PC-3 (cell line): ENCODE measurements around the gene GPRC5C. TPM values are rescaled to one million over a fixed set of nuclear protein-coding genes. Genes with fewer than 3 reads are reported as not detected.
"Not testable (repeated sequence)": the region's sequence is repeated elsewhere in the genome, so short reads cannot be mapped to it uniquely, and the experiment has no call there.

Source experiments
- ATAC-seq: fragments of 200-7000 bp; cut with Tn5 transposase; 2 replicates; pipeline ENCODE4 v1.9.1; 2020; ENCODE audit warnings: mild to moderate bottlenecking, moderate library complexity
- BruUV-seq: library from RNA; stranded (reverse); fragments of 400-500 nt; replicated peaks from 2 replicates; lab custom pipeline; 2021; lab: Mats Ljungman, UMichigan
- CTCF ChIA-PET: fragments of 300-600 bp; sonication (Branson Sonifier 250); formaldehyde crosslinking; loops from one replicate; lab custom pipeline; 2022; ENCODE audit warnings: antibody characterized with exemption; lab: Charles Lee
- POLR2A ChIA-PET: fragments of 300-600 bp; sonication (Branson Sonifier 250); formaldehyde crosslinking; loops from one replicate; lab custom pipeline; 2022; ENCODE audit warnings: antibody characterized with exemption; ENCODE audit not compliant: unreplicated experiment; lab: Charles Lee
- DNase-seq: peaks from one replicate; pipeline ENCODE4 v3.0.0-alpha.2; 2015
- H2AFZ ChIP-seq: fragments of 300-600 bp; sonication (generic); 2 replicates; pipeline ENCODE4 v1.6.0; 2016; ENCODE audit warnings: antibody characterized with exemption, low read length
- H3F3A ChIP-seq: fragments of 300-600 bp; sonication (generic); one replicate; pipeline ENCODE4 v1.6.0; 2017; ENCODE audit warnings: antibody characterized with exemption, low read length, control low read depth, mild to moderate bottlenecking; ENCODE audit not compliant: unreplicated experiment
- H3K27ac ChIP-seq: fragments of 300-600 bp; sonication (generic); 2 replicates; pipeline ENCODE4 v1.5.1; 2016; ENCODE audit warnings: mild to moderate bottlenecking, low read length
- H3K27me3 ChIP-seq: fragments of 300-600 bp; sonication (generic); 2 replicates; pipeline ENCODE4 v1.6.1; 2016; ENCODE audit warnings: low read length, mixed read lengths
- H3K36me3 ChIP-seq: fragments of 300-600 bp; sonication (generic); 2 replicates; pipeline ENCODE4 v1.6.1; 2016; ENCODE audit warnings: low read depth, mixed run types, low read length, mixed read lengths
- H3K4me1 ChIP-seq: fragments of 300-600 bp; sonication (generic); 2 replicates; pipeline ENCODE4 v1.5.1; 2016; ENCODE audit warnings: low read length; ENCODE audit not compliant: insufficient read depth
- H3K4me2 ChIP-seq: fragments of 300-600 bp; sonication (generic); 2 replicates; pipeline ENCODE4 v1.6.0; 2016; ENCODE audit warnings: low read length
- H3K4me3 ChIP-seq: fragments of 300-600 bp; sonication (generic); 2 replicates; pipeline ENCODE4 v1.5.1; 2016; ENCODE audit warnings: mild to moderate bottlenecking, low read length, mixed read lengths
- H3K79me2 ChIP-seq: fragments of 300-600 bp; sonication (generic); 2 replicates; pipeline ENCODE4 v1.6.1; 2017; ENCODE audit warnings: low read length, mixed read lengths
- H3K9ac ChIP-seq: fragments of 300-600 bp; sonication (generic); 2 replicates; pipeline ENCODE4 v1.6.0; 2016; ENCODE audit warnings: mild to moderate bottlenecking, low read length
- H3K9me2 ChIP-seq: fragments of 300-600 bp; sonication (generic); replicated peaks from 2 replicates; pipeline ENCODE4 v1.6.1; 2016; ENCODE audit warnings: mixed run types, low read length, mixed read lengths
- H3K9me3 ChIP-seq: fragments of 300-600 bp; sonication (generic); 2 replicates; pipeline ENCODE4 v1.6.1; 2016; ENCODE audit warnings: low read length, mixed read lengths
- H4K20me1 ChIP-seq: fragments of 300-600 bp; sonication (generic); 2 replicates; pipeline ENCODE4 v1.6.1; 2016; ENCODE audit warnings: low read length, mixed read lengths
- EZH2 ChIP-seq: fragments of 300-600 bp; sonication (generic); IDR thresholded peaks from one replicate; pipeline ENCODE4 v1.6.1; 2017; ENCODE audit warnings: antibody characterized with exemption, mild to moderate bottlenecking, low read length; ENCODE audit not compliant: unreplicated experiment
- EZH2phosphoT487 ChIP-seq: fragments of 300-600 bp; sonication (generic); IDR thresholded peaks from 2 replicates; pipeline ENCODE4 v1.6.1; 2018; ENCODE audit warnings: mild to moderate bottlenecking, antibody characterized with exemption, low read length, borderline replicate concordance
- intact Hi-C: fragments of 100-400 bp; cut with micrococcal nuclease; formaldehyde crosslinking; loops from 2 replicates; pipeline ENCODE4 v1.9.0; 2023
- total RNA-seq: library from RNA; depleted of rRNA; stranded (reverse); fragments of >200 nt; gene quantifications from 2 replicates; pipeline ENCODE4 v1.2.3, GENCODE V29; 2014
- TF ChIP-seq, protein P1 (sequence below): fragments of 300-600 bp; sonication (generic); conservative IDR thresholded peaks from 2 replicates; pipeline ENCODE4 v1.5.1; 2017; ENCODE audit warnings: antibody characterized with exemption, low read depth, mild to moderate bottlenecking, low read length

The GPRC5C gene
- total RNA-seq, 1 experiment from 2014 or later = 209 TPM

DNA sequence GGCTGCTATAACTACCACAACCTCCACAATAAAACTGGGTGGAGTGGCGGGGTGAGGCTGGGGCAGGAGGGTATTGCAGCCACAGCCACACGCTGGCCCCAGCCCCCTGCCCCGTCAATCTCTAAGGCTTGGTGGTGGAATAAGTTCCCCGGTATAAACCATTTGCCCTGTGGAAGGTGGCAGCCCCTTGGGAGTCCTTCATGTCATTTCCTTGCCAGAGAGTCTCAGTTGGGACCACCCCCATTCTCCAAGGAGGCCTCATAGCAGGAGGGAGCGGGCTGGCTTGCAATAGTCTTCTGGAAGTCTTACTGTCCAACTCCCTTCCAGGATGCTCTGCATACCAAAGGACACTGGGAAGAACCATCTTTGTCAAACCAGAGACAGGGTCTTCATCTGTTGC is 54.0 kb downstream of the GPRC5C start:
- no peak overlapping the region for H3K9ac ChIP-seq
- TF ChIP-seq EZH2 (no peak), EZH2phosphoT487 (no peak)
- TF ChIP-seq, protein P1, sequence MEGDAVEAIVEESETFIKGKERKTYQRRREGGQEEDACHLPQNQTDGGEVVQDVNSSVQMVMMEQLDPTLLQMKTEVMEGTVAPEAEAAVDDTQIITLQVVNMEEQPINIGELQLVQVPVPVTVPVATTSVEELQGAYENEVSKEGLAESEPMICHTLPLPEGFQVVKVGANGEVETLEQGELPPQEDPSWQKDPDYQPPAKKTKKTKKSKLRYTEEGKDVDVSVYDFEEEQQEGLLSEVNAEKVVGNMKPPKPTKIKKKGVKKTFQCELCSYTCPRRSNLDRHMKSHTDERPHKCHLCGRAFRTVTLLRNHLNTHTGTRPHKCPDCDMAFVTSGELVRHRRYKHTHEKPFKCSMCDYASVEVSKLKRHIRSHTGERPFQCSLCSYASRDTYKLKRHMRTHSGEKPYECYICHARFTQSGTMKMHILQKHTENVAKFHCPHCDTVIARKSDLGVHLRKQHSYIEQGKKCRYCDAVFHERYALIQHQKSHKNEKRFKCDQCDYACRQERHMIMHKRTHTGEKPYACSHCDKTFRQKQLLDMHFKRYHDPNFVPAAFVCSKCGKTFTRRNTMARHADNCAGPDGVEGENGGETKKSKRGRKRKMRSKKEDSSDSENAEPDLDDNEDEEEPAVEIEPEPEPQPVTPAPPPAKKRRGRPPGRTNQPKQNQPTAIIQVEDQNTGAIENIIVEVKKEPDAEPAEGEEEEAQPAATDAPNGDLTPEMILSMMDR = no peak
- no peaks in the 10 kb centered on the region for H4K20me1 ChIP-seq
- H3K4me1 ChIP-seq = no peaks in the 10 kb centered on the region
- H3K27ac ChIP-seq = no peak overlapping the region
- no peaks in the 10 kb centered on the region for H3K9me3 ChIP-seq
- H3K4me2 ChIP-seq = no peak overlapping the region
- DNase-seq (no peak), ATAC-seq (no peak)
- peaks cover 57% of the 10 kb centered on the region for H3K27me3 ChIP-seq
- H3F3A ChIP-seq = no peaks in the 10 kb centered on the region
- H3K4me3 ChIP-seq = no peak overlapping the region
- CTCF ChIA-PET = no interaction called here
- no peak overlapping the region for H2AFZ ChIP-seq
- no peaks in the 10 kb centered on the region for H3K9me2 ChIP-seq
- intact Hi-C loops = no loop called here
- POLR2A ChIA-PET = no interaction called here
- H3K36me3 ChIP-seq = no peaks in the 10 kb centered on the region
- no peaks in the 10 kb centered on the region for H3K79me2 ChIP-seq
- no TSS peak for BruUV-seq

DNA sequence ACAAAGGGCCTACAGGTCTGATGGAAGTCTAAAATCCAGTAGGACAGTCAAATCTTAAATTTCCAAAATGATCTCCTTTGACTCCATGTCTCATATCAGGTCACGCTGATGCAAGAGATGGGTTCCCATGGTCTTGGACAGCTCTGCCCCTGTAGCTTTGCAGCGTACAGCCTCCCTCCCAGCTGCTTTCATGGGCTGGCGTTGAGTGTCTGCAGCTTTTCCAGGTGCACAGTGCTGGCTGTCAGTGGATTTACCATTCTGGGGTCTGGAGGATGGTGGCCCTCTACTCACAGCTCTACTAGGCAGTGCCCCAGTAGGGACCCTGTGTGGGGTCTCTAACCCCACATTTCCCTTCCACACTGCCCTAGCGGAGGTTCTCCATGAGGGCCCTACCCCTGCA is 56.4 kb downstream of the GPRC5C start:
- H3K27ac ChIP-seq, intact Hi-C loops, H3K4me2 ChIP-seq, H3K36me3 ChIP-seq, H3K4me1 ChIP-seq, H3K9ac ChIP-seq, H3F3A ChIP-seq, ATAC-seq, BruUV-seq, POLR2A ChIA-PET, H3K9me2 ChIP-seq, H3K79me2 ChIP-seq, H3K9me3 ChIP-seq, CTCF ChIA-PET, DNase-seq, H2AFZ ChIP-seq, H4K20me1 ChIP-seq, H3K4me3 ChIP-seq: not testable (repeated sequence)
- peaks cover 39% of the 10 kb centered on the region for H3K27me3 ChIP-seq

DNA sequence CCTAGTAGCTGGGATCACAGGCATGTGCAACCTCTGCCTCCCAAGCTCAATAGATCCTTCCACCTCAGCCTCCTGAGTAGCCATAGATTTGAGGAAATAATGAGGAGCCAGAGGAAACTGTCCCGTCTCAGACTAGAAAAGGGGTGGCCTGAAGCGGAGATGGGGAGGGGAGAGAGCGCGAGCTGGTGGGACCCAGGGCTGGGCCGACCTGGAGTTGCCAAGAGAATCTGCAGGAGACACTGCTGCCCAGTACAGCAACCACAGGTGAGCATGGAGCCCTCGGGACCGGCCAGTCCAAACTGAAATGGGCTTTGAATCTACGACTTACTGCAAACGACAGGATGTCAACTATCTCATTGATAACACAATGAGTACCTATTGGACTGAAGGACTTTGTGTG is 58.8 kb downstream of the GPRC5C start:
- peaks cover 16% of the 10 kb centered on the region for H3K27me3 ChIP-seq
- BruUV-seq = no TSS peak
- H3K9me3 ChIP-seq = no peaks in the 10 kb centered on the region
- TF ChIP-seq EZH2phosphoT487 (no peak), EZH2 (no peak)
- TF ChIP-seq, protein P1 = no peak
- CTCF ChIA-PET = interaction anchor here (0.8 kb wide), 1 partner anchor 111 kb away, joined by 5 read pairs; no protein-coding TSS in a partner anchor
- POLR2A ChIA-PET = no interaction called here
- H4K20me1 ChIP-seq = no peaks in the 10 kb centered on the region
- no peaks in the 10 kb centered on the region for H3F3A ChIP-seq
- no peaks in the 10 kb centered on the region for H3K9me2 ChIP-seq
- H3K9ac ChIP-seq = no peak overlapping the region
- H2AFZ ChIP-seq = no peak overlapping the region
- no peaks in the 10 kb centered on the region for H3K79me2 ChIP-seq
- no peaks in the 10 kb centered on the region for H3K36me3 ChIP-seq
- H3K4me1 ChIP-seq = no peaks in the 10 kb centered on the region
- no peak overlapping the region for H3K27ac ChIP-seq
- no peak for DNase-seq
- no peak for ATAC-seq
- intact Hi-C loops = no loop called here
- H3K4me3 ChIP-seq = no peak overlapping the region
- no peak overlapping the region for H3K4me2 ChIP-seq
